Nephron (organoid): Measurements from ENCODE around the gene PRKAR1B.
A peak's percentile ranks its signal among the peaks of the same experiment; 100 is the strongest.

Experiments
- H3K27ac Mint-ChIP-seq, 3 experiments: 2 replicates each; pipeline ENCODE4 v1.8.0; 2020; ENCODE audit warnings: mixed read lengths in 3 of 3, mild to moderate bottlenecking in 2 of 3, moderate library complexity in 1 of 3
- H3K27me3 Mint-ChIP-seq: 2 replicates; pipeline ENCODE4 v1.8.0; 2021; ENCODE audit warnings: low read depth, mild to moderate bottlenecking, moderate library complexity, mixed read lengths
- H3K36me3 Mint-ChIP-seq: 2 replicates; pipeline ENCODE4 v1.8.0; 2020; ENCODE audit warnings: low read depth, mixed read lengths
- H3K4me1 Mint-ChIP-seq: 2 replicates; pipeline ENCODE4 v1.8.0; 2020; ENCODE audit warnings: mixed read lengths
- H3K4me3 Mint-ChIP-seq, 3 experiments: 2 replicates each; pipeline ENCODE4 v1.8.0; 2020; ENCODE audit warnings: mild to moderate bottlenecking in 3 of 3, mixed read lengths in 3 of 3, moderate library complexity in 2 of 3
- H3K9me3 Mint-ChIP-seq: 2 replicates; pipeline ENCODE4 v1.8.0; 2020; ENCODE audit warnings: mixed read lengths
- CTCF ChIP-seq, 3 experiments: fragments of 200-600 bp; sonication (generic); IDR thresholded peaks; one replicate each; pipeline ENCODE4 v1.5.0; 2021; ENCODE audit warnings: antibody characterized with exemption in 3 of 3; ENCODE audit not compliant: unreplicated experiment in 3 of 3

The PRKAR1B gene

GRCh38 chr7:762885-763284 lies 35.8 kb upstream of the PRKAR1B start:
- no peaks in the 10 kb centered on the region for H3K9me3 Mint-ChIP-seq

GRCh38 chr7:761631-762030 lies 34.5 kb upstream of the PRKAR1B start:
- no peak for TF ChIP-seq CTCF (IDR thresholded peaks at IDR 0.05; ENCODE audit: unreplicated experiment in 3 of 3)
- H3K27ac Mint-ChIP-seq: no peak overlapping the region
- H3K9me3 Mint-ChIP-seq: no peaks in the 10 kb centered on the region
- peaks cover 64% of the 10 kb centered on the region for H3K36me3 Mint-ChIP-seq
- H3K4me1 Mint-ChIP-seq: peaks cover 10% of the 10 kb centered on the region
- no peak overlapping the region for H3K4me3 Mint-ChIP-seq
- H3K27me3 Mint-ChIP-seq: no peaks in the 10 kb centered on the region

More at GRCh38 chr7:762885-763284, 35.8 kb upstream of the PRKAR1B start:
- no peak for TF ChIP-seq CTCF (IDR thresholded peaks at IDR 0.05; ENCODE audit: unreplicated experiment in 3 of 3)
- peaks cover 3% of the 10 kb centered on the region for H3K27me3 Mint-ChIP-seq
- peak overlapping the region in 1 of 3 experiments; percentile 77 for H3K27ac Mint-ChIP-seq
- peaks cover 16% of the 10 kb centered on the region for H3K4me1 Mint-ChIP-seq
- peak overlapping the region in 1 of 3 experiments; percentile 28 for H3K4me3 Mint-ChIP-seq
- H3K36me3 Mint-ChIP-seq: peaks cover 68% of the 10 kb centered on the region

- Mint-ChIP-seq H3K36me3 (peaks cover 61% of the 10 kb centered on the region), H3K27me3 (no peaks in the 10 kb centered on the region), H3K4me3 (no peak overlapping the region), H3K4me1 (peaks cover 10% of the 10 kb centered on the region), H3K9me3 (no peaks in the 10 kb centered on the region), H3K27ac (no peak overlapping the region)
- no peak for TF ChIP-seq CTCF (IDR thresholded peaks at IDR 0.05; ENCODE audit: unreplicated experiment in 3 of 3)
Measured at GRCh38 chr7:761101-761500, 34.0 kb upstream of the PRKAR1B start.

- Mint-ChIP-seq H3K27ac (peak overlapping the region; percentile 9 to 73 (median 64)), H3K4me3 (no peak overlapping the region), H3K4me1 (peaks cover 10% of the 10 kb centered on the region), H3K27me3 (no peaks in the 10 kb centered on the region), H3K9me3 (no peaks in the 10 kb centered on the region), H3K36me3 (peaks cover 60% of the 10 kb centered on the region)
- TF ChIP-seq CTCF (IDR thresholded peaks at IDR 0.05; ENCODE audit: unreplicated experiment in 3 of 3): no peak
Measured at GRCh38 chr7:760006-760405, 32.9 kb upstream of the PRKAR1B start.

GRCh38 chr7:759569-759968 lies 32.5 kb upstream of the PRKAR1B start:
- peaks cover 10% of the 10 kb centered on the region for H3K4me1 Mint-ChIP-seq
- no peak for TF ChIP-seq CTCF (IDR thresholded peaks at IDR 0.05; ENCODE audit: unreplicated experiment in 3 of 3)
- no peaks in the 10 kb centered on the region for H3K9me3 Mint-ChIP-seq
- no peaks in the 10 kb centered on the region for H3K27me3 Mint-ChIP-seq
- H3K27ac Mint-ChIP-seq: peak overlapping the region in 2 of 3 experiments; percentile 64 to 73
- peaks cover 62% of the 10 kb centered on the region for H3K36me3 Mint-ChIP-seq
- no peak overlapping the region for H3K4me3 Mint-ChIP-seq

- Mint-ChIP-seq H3K4me3 (no peak overlapping the region), H3K27me3 (no peaks in the 10 kb centered on the region), H3K36me3 (peaks cover 60% of the 10 kb centered on the region), H3K4me1 (peaks cover 7% of the 10 kb centered on the region), H3K27ac (no peak overlapping the region), H3K9me3 (no peaks in the 10 kb centered on the region)
- TF ChIP-seq CTCF (IDR thresholded peaks at IDR 0.05; ENCODE audit: unreplicated experiment in 3 of 3): no peak
Measured at GRCh38 chr7:757741-758163, 30.7 kb upstream of the PRKAR1B start.
